ENCODE data around the gene NOTO.
"Not testable (repeated sequence)": the region's sequence is repeated elsewhere in the genome, so short reads cannot be mapped to it uniquely, and the experiment has no call there.

Gene NOTO, protein sequence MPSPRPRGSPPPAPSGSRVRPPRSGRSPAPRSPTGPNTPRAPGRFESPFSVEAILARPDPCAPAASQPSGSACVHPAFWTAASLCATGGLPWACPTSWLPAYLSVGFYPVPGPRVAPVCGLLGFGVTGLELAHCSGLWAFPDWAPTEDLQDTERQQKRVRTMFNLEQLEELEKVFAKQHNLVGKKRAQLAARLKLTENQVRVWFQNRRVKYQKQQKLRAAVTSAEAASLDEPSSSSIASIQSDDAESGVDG

DNA sequence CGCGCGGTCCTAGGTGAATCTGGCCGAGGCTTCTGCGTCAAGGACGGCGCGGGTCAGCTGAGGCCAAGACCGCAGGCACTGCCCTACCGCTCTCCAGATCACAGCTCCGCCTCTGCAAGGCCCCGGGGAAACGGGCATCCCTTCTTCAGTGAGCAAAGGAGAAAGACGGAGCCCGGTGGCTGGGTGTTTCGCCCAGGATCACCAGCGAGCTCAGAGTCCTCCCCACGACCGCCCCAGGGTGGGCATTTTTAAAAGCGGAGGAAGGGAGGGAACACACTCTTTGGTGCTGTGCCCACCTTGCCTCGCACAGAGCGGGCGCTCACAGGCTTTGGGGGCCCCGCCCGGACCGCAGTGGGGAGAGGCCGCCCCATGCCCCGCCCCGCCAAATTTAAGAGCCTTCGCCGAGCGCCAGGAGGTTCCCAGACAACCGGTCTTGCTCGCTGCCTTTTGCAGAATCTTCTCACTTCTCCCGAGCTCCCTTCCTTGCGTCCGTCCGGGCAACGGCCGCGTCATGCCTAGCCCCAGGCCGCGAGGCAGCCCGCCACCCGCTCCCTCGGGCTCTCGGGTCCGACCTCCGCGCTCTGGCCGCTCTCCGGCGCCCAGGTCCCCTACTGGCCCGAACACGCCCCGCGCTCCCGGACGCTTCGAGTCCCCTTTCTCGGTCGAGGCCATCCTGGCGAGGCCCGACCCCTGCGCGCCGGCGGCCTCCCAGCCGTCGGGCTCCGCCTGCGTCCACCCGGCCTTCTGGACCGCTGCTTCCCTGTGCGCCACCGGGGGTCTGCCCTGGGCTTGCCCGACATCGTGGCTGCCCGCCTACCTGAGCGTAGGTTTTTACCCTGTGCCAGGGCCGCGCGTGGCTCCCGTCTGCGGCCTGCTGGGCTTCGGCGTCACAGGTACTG is at the start of gene NOTO:
NOTO (plus strand) TSS at position 419 of the 899 bp plus-strand sequence; CDS start at position 512, 93 bp downstream.
- no peak for DNase-seq

DNA sequence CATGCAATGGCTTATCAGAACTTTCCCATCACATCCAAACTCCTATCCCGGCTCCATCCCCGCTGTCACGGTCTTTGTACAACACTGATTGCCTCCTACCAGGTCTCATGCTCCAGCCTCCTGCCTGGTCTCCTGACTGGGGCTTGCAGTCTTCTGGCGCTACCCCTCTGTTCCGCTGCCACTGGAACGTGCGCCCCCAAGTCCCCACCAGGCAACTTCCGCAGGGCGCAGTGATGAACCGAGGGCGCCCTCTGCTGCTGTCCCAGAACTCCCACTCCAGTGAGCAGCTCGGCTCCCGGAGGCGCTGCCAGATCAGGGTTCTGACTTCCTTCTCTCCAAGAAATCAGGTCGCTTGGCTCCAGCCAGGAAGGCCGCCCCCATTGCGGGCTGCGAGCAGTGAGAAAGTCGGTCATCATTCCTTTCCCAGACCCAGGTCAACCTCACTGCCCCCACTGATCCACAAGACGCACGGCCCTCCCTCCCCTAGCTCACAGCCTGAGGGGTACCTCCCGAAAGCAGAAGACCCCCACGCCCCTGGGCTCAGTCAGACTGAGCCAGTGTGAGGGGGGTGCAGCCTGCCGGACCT is 45.7 kb upstream of the NOTO start:
- peak; percentile 40 for DNase-seq

DNA sequence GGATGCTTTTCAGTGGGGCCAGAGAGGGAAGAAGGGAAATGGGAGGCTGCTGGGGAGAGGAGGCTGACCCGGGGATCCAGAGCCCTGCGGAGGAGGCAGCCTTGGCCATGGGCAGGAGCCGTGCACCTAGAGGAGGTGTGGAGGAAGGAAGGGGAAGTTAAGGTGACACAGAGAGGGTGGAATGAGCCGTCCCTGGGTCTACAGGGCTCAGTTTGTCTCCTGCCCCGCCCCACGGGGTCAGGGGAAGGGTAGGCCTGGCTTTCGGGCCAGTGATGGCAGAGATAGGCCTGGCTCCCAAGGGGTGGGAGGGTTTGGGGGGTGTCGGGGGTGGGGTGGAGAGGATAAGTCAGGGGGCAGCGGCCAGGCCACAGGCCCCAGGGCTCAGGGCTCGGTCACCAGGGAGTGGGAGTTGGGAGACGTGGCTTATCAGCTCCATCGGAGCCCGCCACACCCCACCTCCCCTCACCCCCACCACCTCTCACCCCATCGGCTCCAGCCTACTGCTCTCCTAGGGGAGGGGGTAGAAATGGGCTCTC is 39.5 kb upstream of the NOTO start:
- DNase-seq: no peak

DNA sequence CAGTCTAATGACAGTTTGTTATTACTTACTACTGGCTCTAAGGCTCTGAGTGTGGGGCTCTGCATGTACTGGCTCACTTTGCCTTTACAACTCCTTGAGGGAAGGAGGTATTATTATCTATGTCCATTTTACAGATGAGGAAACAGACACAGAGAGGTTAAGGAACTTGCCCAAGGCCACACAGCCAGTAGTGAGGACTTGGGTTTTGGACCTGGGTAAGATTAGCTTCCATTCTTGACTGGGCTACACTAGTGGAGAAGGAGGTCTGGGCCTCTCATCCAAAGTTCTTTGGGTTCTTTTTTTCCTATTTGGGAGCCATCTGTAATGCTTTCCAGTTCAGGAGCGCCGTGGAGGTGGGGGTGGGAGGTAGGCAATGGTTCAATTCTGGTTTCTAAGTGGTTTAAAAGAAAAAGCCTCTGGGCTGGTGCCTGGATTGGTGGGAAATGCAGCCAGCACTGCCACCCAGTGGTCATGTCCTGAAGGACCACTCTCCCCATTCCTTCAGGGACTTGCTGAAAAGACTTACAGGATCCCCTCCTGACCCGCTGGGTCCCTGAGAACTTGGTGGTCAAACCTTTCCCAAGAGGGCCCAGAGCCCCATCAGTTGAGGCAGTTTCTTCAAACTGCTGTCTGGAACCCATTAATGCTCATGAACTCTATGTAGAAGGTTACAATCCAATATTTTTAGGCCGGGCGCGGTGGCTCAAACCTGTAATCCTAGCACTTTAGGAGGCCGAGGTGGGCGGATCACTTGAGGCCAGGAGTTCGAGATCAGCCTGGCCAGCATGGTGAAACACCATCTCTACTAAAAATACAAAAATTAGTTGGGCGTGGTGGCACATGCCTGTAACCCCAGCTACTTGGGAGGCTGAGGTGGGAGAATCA is 38.6 kb upstream of the NOTO start:
- peak; percentile 55 for DNase-seq

DNA sequence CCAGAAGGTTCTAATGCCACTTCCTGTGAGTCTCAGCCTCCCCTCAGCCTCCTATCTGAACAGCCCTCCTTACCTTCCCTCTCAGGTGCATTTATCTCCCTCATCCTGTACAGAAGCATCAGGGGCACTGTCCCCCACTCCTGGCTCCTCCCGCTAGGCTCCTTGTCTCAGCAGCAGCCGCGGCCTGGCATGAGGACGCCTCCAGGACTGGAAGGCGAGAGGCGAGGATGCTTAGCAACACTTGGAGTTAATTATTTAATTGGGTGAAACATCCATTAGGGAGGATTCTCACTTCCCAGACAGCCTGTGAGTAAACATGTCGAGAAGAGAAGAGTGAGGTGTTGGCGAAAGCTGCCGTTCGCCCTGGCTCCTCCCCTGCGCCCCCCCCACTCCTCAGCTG is 36.4 kb upstream of the NOTO start:
- not testable (repeated sequence) for DNase-seq

DNA sequence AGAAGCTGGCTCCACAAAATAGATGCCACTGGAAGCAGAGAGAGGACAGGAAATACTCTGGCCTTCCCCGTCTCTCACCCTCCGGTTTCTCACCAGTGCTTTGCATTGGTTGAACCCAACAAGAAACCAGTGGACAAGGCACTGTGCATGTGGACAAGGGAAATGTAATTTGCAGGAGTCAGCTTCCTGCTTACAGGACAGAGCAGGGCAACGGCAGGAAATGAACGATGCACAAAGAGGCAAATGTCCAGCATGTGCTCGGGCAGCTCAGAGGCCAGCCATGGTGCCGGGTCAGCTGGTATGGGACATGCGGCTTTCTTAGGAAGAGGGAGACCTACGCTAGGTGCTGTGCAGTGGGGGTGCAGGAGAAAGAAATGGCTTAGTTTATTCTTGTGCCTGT is 35.6 kb upstream of the NOTO start:
- not testable (repeated sequence) for DNase-seq

DNA sequence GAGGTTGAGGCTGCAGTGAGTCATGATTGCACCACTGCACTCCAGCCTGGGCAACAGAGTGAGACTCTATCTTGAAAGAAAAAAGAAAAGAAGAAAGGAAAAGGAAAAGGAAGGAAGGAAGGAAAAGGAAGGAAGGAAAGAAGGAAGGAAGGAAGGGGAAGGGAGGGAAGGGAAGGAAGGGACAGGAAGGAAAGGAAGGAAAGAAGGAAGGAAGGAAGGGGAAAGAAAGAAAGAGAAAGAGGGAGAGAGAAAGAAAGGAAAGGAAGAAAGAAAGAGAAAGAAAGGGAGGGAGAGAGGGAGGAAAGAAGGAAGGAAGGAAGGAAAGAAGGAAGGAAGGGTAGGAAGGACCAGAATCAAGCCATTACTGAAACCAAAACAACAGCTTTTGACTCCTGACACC is 34.0 kb upstream of the NOTO start:
- DNase-seq: not testable (repeated sequence)

DNA sequence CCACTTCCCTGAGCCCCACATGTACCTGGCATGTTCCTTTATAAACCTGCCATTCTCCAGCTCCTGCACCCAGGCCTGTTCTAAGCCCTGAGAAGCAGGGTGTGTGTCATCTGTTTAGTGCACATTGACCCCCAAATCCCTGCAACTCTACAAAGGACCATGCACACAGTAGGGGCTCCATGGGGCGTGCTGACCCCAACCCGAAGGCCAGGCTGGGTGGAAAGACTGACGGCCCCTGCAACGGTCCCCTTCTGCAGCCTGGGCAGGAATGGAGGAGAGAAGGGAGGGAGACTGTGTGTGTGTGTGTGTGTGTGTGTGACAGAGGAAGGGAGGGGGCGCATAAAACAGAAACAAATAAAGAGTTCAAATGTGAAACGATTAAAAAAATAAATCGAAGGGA is 32.0 kb upstream of the NOTO start:
- DNase-seq: not testable (repeated sequence)

DNA sequence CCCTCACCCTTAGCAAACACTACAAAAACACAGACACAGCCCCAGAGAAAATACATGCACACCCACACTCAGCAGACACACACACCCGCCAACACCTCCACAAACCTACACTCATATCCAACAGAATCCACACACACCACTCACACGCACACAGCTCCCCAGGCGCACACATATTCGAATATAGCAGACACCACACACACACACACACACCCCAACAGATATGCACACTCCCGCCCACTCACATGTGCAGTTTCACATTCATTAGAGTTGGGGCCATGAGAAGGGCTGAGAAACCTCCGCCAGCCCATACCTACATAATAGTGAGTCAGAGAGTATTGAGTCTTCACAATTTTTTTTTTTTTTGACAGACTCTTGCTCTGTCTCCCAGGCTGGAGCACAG is 29.4 kb upstream of the NOTO start:
- DNase-seq: no peak

DNA sequence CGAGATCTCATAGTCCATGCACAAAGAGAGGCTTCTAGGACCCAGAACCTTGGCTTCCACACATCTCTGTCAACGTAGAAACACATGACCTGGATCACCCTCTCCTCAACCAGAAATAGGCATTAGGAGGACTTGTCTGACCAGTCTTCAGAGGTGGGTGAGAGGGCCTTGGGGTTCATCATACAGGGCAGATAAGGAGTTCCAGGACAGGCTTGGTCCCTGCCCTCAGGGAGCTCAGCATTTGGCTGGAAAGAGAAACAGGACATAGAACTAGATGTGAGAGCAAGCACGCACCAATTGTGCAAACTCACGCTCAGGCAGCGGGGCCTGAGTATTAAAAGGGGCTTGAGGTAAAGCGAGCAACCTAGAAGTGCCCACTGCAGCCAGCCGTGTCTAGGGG is 28.6 kb upstream of the NOTO start:
- DNase-seq: no peak

DNA sequence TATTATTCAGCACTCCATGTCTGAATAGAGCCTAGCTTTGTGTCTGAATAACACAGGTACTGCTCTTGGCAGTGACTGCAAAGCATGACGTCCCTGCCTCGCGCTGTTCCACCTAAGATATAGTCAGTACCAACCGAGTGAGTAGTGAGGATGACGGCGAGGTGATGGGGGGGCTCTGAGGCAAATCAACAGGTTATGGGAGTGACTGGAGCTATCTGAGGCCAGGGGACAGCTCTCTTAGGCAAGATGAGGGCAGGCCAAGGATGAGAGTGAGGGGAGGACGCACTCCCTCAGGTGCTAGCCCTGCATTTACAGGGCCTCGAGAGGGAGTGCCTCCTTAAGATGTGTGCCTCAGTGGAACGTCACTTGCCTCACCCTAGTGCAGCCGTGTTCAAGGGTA is 28.1 kb upstream of the NOTO start:
- no peak for DNase-seq

DNA sequence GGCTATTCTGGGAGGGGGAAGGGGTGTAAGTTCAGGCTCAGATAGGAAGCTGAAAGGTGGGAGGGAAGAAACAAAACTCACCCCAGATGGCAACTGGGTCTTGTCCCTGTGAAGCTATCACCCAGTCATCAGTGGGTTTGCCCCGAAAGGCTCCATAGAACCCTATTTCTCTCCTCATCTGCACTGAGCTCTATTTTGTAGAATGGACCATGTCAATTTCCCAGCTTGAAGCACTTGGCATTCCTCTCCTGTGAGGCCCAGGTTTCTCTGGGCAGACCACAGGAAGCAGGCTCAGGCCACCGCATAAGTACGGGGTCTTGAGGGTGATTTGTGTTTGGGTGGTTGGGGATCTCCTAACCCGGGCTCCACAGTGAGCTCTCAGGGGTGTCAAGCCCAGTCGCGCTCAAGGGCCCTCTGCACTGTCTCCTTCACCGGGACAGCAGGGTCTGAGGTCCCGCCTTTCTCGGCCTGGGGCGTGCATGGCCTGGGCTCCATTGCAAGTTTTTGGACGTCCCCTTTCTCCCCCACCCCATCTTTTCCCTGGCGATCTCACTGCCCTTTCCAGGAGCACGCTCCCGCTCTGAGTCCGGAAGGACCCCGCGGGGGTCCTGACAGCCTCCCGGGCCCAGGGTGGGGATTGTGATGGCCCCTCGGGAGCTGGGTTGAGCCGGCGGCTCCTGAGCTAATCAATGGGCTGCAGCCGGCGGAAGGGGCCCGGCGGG is 27.3 kb upstream of the NOTO start:
- no peak for DNase-seq

DNA sequence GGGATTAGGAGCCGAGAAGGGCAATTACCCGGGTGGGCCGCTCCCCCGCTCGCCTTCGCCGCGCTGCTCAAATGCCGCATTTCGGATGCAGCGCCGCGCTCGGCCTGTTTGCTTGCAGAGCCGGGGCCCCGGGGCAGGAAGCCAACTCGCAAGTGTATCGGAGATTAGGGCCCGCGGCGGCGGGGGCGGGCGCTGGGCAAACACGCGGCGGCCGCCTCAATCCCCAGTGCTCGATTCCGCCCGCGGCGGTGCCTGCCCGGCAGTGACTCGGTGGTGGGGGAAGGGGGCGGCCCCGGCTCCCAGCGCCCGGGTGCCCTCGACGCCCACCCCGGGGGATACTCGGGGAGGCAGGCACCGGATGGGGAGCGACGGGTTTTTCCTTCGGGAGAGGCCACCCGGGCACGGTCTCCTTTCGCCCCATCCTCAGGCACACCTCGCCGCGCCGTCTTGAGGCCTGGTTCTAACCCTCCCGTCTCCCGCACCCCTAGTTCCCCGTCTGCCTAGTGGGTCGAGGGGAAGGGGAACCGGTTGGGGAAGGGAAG is 26.6 kb upstream of the NOTO start:
- peak; percentile 61 for DNase-seq

DNA sequence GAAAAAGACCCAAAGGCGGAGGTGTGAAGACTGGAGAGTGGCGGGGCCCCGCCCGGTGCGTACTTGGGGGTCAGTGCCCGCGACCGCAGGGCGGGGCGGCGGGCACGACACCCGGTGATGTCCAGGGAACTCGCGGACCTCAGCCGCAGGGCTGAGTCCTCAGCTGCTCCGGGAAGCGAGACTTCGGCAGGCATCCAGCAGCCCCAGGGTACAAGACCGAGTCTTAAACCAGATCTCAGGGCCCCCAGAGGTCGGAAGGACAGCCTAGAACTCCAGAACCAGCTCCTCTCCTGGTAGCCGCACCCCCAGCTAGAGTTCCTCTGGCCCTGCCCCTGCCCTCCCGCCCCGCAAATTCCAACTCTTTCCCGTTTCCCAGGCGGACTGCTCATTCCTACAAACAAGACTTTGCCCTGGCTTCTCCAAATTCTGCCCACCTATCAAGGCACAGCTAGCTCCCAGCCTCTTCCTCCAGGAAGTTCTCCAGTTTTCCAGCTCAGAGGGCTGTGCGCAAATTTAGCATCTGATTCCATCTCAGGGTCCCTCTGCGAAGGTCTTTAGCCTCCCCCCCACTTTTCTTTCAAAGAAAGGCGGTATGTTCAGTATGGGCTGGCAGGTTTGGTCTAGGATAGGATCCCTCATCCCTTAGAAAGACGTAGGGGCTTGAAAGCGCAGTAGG is 26.0 kb upstream of the NOTO start:
- no peak for DNase-seq

DNA sequence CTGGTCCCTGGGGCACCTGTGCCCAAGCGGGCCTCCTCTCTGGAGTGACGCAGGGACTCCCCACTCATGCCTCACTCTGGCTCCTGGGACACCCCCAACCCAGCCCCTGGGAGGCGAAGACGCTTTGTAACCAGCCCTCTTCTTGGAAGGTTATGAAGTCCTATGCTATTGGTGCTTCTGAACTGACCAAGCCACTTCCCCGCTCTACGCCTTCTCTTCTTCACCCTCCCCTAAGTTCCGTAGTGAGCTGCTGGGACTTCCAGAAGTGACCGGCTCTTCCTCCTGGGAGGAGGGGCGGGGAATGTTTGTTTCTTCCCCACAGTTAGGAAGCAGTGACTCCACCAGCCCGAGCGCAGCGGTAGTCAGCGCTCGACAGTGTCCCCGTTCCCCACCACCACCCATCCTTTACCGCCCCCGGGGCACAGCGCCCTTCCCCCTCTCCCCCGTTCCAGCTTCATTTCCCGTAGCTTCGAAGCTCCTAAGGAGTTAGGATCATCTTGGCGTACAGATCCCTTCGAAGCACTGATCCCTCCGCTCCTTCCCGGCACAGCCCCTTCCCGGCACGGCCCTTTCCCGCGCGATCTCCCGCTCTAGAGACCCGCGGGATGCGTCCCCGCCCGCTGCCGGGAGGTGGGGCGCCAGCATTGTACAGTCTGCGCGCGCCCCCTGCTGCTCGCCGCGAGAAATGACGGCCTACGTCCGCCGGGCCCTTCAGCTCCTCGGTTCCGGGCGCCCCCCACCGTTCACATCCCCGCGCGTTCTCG is 25.3 kb upstream of the NOTO start:
- DNase-seq: peak; percentile 88

DNA sequence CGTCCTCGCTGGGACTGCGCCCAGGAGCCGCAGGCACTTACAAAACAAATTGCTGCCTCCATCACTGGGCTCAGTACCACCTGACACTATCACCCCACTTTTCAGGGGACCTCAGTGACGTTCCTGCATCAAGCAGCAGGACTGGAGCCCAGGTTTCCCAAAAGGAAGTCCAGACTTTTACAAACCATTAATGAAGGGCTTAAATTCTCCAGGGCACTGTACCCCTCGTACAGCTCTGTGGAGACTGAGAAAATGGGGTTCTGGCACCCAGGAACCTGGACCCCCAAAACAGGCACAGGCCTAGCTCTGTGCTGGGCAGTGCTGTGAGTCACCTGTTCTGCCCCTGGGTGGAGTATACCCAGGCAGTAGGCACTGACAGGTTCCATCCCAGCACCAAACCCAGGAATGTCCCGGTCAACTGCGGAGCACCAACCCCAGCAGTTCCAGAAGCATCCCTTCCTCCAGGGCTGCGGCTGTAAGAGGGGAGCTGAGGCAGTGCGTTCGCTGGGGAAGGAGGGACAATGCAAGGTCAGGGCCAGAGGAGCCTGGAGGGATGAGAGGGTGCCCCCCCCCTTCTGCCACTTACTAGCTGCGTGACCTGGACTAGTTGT is 24.6 kb upstream of the NOTO start:
- no peak for DNase-seq

DNA sequence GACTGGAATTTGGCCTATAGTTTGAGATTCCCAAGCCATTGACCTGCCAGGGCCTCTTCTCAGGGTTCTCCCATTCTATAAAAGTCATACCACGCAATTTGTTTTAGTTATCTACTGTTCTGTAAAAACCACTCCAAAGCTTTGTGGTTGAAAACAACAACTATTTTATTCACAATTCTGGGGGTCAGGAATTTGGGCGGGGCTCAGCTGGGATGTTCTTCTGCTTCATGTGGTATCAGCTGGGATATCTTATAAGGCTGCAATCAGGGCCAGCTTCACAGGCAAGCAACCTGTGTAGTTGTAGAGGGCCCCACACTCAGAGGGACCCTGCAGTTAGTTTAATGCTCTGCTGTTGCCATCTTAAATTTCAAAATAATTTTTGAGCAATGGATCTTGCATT is 16.4 kb upstream of the NOTO start:
- no peak for DNase-seq

DNA sequence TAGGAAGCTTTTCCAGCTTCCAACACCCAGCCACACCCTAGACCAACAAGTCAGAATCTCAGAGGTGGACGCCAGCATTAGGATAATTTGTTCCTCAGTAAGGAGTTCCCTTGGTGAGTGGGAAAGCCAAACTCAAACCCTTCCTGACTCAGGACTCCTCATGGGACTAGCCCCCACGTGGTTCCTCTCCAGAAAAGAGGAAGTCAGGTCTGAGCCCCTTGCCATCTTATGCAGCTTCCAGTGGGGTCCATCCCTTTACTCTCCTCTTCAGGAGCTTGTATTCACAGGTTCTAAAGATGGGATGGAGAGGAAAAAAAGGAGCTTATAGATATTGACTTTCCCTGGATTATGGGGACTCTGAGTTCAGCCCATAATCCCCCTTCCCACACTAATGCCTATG is 14.8 kb upstream of the NOTO start:
- DNase-seq: no peak

DNA sequence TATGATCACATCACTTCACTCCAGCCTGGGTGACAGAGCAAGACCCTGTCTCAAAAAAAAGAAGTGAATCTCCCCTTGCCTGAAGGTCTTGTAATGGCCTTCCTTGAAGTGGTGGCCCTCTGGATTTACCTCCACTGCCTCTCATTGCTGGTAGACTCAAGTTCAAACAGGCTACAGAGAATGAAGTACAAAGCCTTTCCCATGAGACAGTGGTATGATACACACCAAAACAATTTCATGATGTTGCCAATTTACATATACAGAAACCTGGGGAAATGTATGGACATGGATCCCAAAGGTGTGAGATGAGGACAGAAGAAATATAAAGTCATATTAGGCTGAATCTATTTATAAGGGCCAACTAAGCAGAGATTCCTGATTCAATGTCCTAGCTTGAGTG is 4.8 kb upstream of the NOTO start:
- no peak for DNase-seq

DNA sequence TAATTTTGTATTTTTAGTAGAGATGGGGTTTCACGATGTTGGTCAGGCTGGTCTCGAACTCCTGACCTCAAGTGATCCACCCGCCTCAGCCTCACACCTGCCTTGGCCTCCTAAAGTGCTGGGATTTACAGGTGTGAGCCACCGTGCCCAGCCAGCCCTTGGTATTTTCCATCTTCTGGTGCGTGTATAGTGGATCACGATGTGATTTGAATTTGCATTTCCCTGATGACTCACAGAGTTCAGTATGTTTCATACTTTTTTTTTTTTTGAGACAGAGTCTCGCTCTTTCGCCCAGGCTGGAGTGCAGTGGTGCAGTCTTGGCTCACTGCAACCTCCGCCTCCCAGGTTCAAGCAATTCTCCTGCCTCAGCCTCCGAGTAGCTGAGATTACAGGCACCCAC is 2.1 kb upstream of the NOTO start:
- not testable (repeated sequence) for DNase-seq
